NCI-H2107 treated with DMSO at 0.1 percent for 48 hours (cell line): ENCODE measurements around the gene HADHB.

ENCODE experiments used
- DNase-seq: peaks from one replicate; lab custom pipeline; 2025; ENCODE audit not compliant: unreplicated experiment; lab: John Stamatoyannopoulos, UW

Gene HADHB

GRCh38 chr2:26244309-26245230 is at the start of gene HADHB, which contains the start of gene HADHA:
TSS of gene HADHB (plus strand) at chr2:26244939. CDS start at chr2:26254255, 9,316 bp downstream.
TSS of gene HADHA (minus strand) at chr2:26244632. CDS start at chr2:26244596, 36 bp downstream.
- DNase-seq, result peak; percentile 81

- no peak for DNase-seq
These were observed 49.4 kb upstream of the HADHB start for GRCh38 chr2:26195040-26195984.

- no peak for DNase-seq
These were observed 47.9 kb upstream of the HADHB start for GRCh38 chr2:26196683-26197418.

GRCh38 chr2:26197516-26197915 is 47.2 kb upstream of the HADHB start:
- no peak for DNase-seq

- DNase-seq, result no peak
These were observed 41.7 kb upstream of the HADHB start for GRCh38 chr2:26202981-26203490.

- no peak for DNase-seq
These were observed 40.8 kb upstream of the HADHB start for GRCh38 chr2:26203906-26204305.

- no peak for DNase-seq
These were observed 32.7 kb upstream of the HADHB start for GRCh38 chr2:26212011-26212410.

- no peak for DNase-seq
These were observed 30.0 kb upstream of the HADHB start for GRCh38 chr2:26214759-26215158.

- DNase-seq, result no peak
These were observed 28.9 kb upstream of the HADHB start for GRCh38 chr2:26215833-26216232.

GRCh38 chr2:26216587-26216986 is 28.2 kb upstream of the HADHB start:
- DNase-seq, result no peak

GRCh38 chr2:26217720-26218119 is 27.0 kb upstream of the HADHB start:
- DNase-seq, result no peak

GRCh38 chr2:26223018-26223417 is 21.7 kb upstream of the HADHB start:
- DNase-seq, result no peak

- DNase-seq, result no peak
These were observed 20.6 kb upstream of the HADHB start for GRCh38 chr2:26224095-26224494.

- no peak for DNase-seq
These were observed 15.1 kb upstream of the HADHB start for GRCh38 chr2:26229595-26229994.

- no peak for DNase-seq
These were observed 13.9 kb upstream of the HADHB start for GRCh38 chr2:26230806-26231205.

- DNase-seq, result no peak
These were observed 9.7 kb upstream of the HADHB start for GRCh38 chr2:26235089-26235488.

GRCh38 chr2:26237868-26238267 is 6.9 kb upstream of the HADHB start:
- no peak for DNase-seq

- DNase-seq, result no peak
These were observed 6.3 kb upstream of the HADHB start for GRCh38 chr2:26238311-26238958.

- DNase-seq, result no peak
These were observed 2.8 kb upstream of the HADHB start for GRCh38 chr2:26241928-26242436.
